Esophagus muscularis mucosa (tissue), 4 donors: ENCODE results near the gene TPSD1. TPM values are rescaled to one million over a fixed set of nuclear protein-coding genes. Genes with fewer than 3 reads are reported as not detected.

Experiments used
- DNase-seq: peaks from one replicate; pipeline ENCODE4 v3.0.0-alpha.2; 2017; ENCODE audit errors: extremely low spot score
- H3K27ac ChIP-seq, 4 donors: fragments of 200-600 bp; sonication (generic); replicated peaks in 1 of 4; 1 replicate in 3 of 4; 2 replicates in 1 of 4; pipeline ENCODE4 v1.5.1; 2016 to 2019; ENCODE audit warnings: mild to moderate bottlenecking in 1 of 4
- H3K27me3 ChIP-seq, 4 donors: fragments of 200-600 bp; sonication (generic); one replicate each; pipeline versions ENCODE4 v1.5.1 to v1.6.0; 2016 to 2019
- H3K36me3 ChIP-seq, 4 donors: fragments of 200-600 bp; sonication (generic); one replicate each; pipeline ENCODE4 v1.5.1; 2016 to 2019
- H3K4me1 ChIP-seq, 4 donors: fragments of 200-600 bp; sonication (generic); one replicate each; pipeline ENCODE4 v1.5.1; 2016 to 2019
- H3K4me3 ChIP-seq, 4 donors: fragments of 200-600 bp; sonication (generic); 1 replicate in 2 of 4; 2 replicates in 2 of 4; pipeline ENCODE4 v1.5.1; 2016 to 2019; ENCODE audit warnings: mild to moderate bottlenecking in 4 of 4, moderate library complexity in 1 of 4
- H3K9me3 ChIP-seq, 4 donors: fragments of 200-600 bp; sonication (generic); 1 replicate in 3 of 4; 2 replicates in 1 of 4; pipeline ENCODE4 v1.5.1; 2016 to 2019
- CTCF ChIP-seq, 3 experiments: fragments of 200-600 bp in 2 of 3; fragments of 450-650 bp in 1 of 3; sonication (generic) in 2 of 3; IDR thresholded peaks; one replicate each; pipeline ENCODE4 v1.5.1; 2017 to 2019; ENCODE audit warnings: antibody characterized with exemption in 3 of 3, mild to moderate bottlenecking in 2 of 3, moderate library complexity in 1 of 3
- EP300 ChIP-seq: sonication (generic); formaldehyde crosslinking; IDR thresholded peaks from one replicate; pipeline ENCODE4 v1.6.1; 2017; ENCODE audit warnings: antibody characterized with exemption
- POLR2A ChIP-seq: fragments of 450-650 bp; IDR thresholded peaks from one replicate; pipeline ENCODE4 v1.6.1; 2017; ENCODE audit warnings: antibody characterized with exemption, moderate library complexity, mild to moderate bottlenecking, low read depth
- POLR2AphosphoS5 ChIP-seq, 2 donors: sonication (generic); formaldehyde crosslinking; IDR thresholded peaks; one replicate each; pipeline ENCODE4 v1.6.1; 2017; ENCODE audit warnings: antibody characterized with exemption in 2 of 2
- WGBS: methylation state at CpG from one replicate; pipeline ENCODE4 v1.1.5; 2018; 5-methylcytosine and 5-hydroxymethylcytosine counted together
- intact Hi-C: fragments of 100-400 bp; cut with DNase I; formaldehyde crosslinking; loops from one replicate; pipeline ENCODE4 v1.15.1; 2023
- total RNA-seq, 4 donors: library from RNA; depleted of rRNA; stranded (reverse); fragments of >200 nt; gene quantifications; one replicate each; pipeline versions ENCODE4 v1.1.0 to v1.2.1, GENCODE V29; 2016

TPSD1 gene
- total RNA-seq, 4 donors from 2014 or later, result 1.7 to 5.3 (median 2.2) TPM

- intact Hi-C loops, result no loop called here
Observed at GRCh38 chr16:1274767-1275166, 18.9 kb downstream of the TPSD1 start.

GRCh38 chr16:1275791-1276579, 20.1 kb downstream of the TPSD1 start:
- 63% methylated on average over 18 of the region's 30 CpGs for WGBS
- TF ChIP-seq POLR2AphosphoS5 (IDR thresholded peaks at IDR 0.05) (no peak), CTCF (IDR thresholded peaks at IDR 0.05) (no peak), POLR2A (no peak), EP300 (no peak)
- Histone ChIP-seq H3K9me3 (no peaks in the 10 kb centered on the region), H3K4me3 (no peak overlapping the region), H3K27me3 (peaks cover 0 to 93% (median 2%) of the 10 kb centered on the region in 4 donors), H3K4me1 (peaks cover 0 to 10% (median 9%) of the 10 kb centered on the region in 4 donors), H3K36me3 (no peaks in the 10 kb centered on the region), H3K27ac (no peak overlapping the region)
- intact Hi-C loops, result no loop called here
- DNase-seq, result no peak

More at GRCh38 chr16:1274767-1275166, 18.9 kb downstream of the TPSD1 start:
- 92% methylated on average over 7 of the region's 7 CpGs for WGBS
- no peak overlapping the region for H3K27ac ChIP-seq
- peaks cover 0 to 99% (median 2%) of the 10 kb centered on the region in 4 donors for H3K27me3 ChIP-seq
- H3K4me3 ChIP-seq, result no peak overlapping the region
- H3K9me3 ChIP-seq, result no peaks in the 10 kb centered on the region
- DNase-seq, result no peak
- peaks cover 0 to 10% (median 9%) of the 10 kb centered on the region in 4 donors for H3K4me1 ChIP-seq
- H3K36me3 ChIP-seq, result no peaks in the 10 kb centered on the region
- TF ChIP-seq POLR2AphosphoS5 (IDR thresholded peaks at IDR 0.05) (no peak), EP300 (no peak), CTCF (IDR thresholded peaks at IDR 0.05) (no peak), POLR2A (no peak)

GRCh38 chr16:1276580-1276878, 20.7 kb downstream of the TPSD1 start:
- Histone ChIP-seq H3K9me3 (no peaks in the 10 kb centered on the region), H3K36me3 (no peaks in the 10 kb centered on the region), H3K4me1 (peaks cover 0 to 8% (median 7%) of the 10 kb centered on the region in 4 donors), H3K27me3 (peaks cover 0 to 92% (median 2%) of the 10 kb centered on the region in 4 donors), H3K27ac (no peak overlapping the region), H3K4me3 (no peak overlapping the region)
- TF ChIP-seq CTCF (IDR thresholded peaks at IDR 0.05), result no peak
- no peak for TF ChIP-seq POLR2A
- TF ChIP-seq POLR2AphosphoS5 (IDR thresholded peaks at IDR 0.05), result no peak
- no peak for TF ChIP-seq EP300
- DNase-seq, result no peak
- intact Hi-C loops, result no loop called here
- 67% methylated on average over 7 of the region's 14 CpGs for WGBS

GRCh38 chr16:1277151-1277598, 21.3 kb downstream of the TPSD1 start:
- Histone ChIP-seq H3K27ac (no peak overlapping the region), H3K27me3 (peaks cover 0 to 92% (median 2%) of the 10 kb centered on the region in 4 donors), H3K36me3 (no peaks in the 10 kb centered on the region), H3K4me1 (peaks cover 0 to 2% (median under 1%) of the 10 kb centered on the region in 4 donors), H3K9me3 (no peaks in the 10 kb centered on the region), H3K4me3 (no peak overlapping the region)
- WGBS, result 63% methylated on average over 6 of the region's 19 CpGs
- DNase-seq, result no peak
- TF ChIP-seq POLR2A, result no peak
- no peak for TF ChIP-seq EP300
- no peak for TF ChIP-seq CTCF (IDR thresholded peaks at IDR 0.05)
- TF ChIP-seq POLR2AphosphoS5 (IDR thresholded peaks at IDR 0.05), result no peak
- intact Hi-C loops, result no loop called here
